Measurements from ENCODE around the gene TBC1D9. TPM values are rescaled to one million over a fixed set of nuclear protein-coding genes. Genes with fewer than 3 reads are reported as not detected.
"Not testable (repeated sequence)": the region's sequence is repeated elsewhere in the genome, so short reads cannot be mapped to it uniquely, and the experiment has no call there.

TBC1D9 gene
- total RNA-seq, 1 experiment from 2014 or later: 12.5 TPM

GRCh38 chr4:140790765-140791164 is 34.6 kb upstream of the TBC1D9 start:
- no peak overlapping the region for H3K4me3 ChIP-seq (ENCODE audit: low read depth, low read length)
- no peaks in the 10 kb centered on the region for H3K27me3 ChIP-seq (replicated peaks; ENCODE audit: control insufficient read depth, insufficient read depth, low read length)
- H3K4me1 Mint-ChIP-seq (ENCODE audit: low read depth, unreplicated experiment): no peaks in the 10 kb centered on the region
- no peak for TF ChIP-seq CTCF (IDR thresholded peaks at IDR 0.05; ENCODE audit: insufficient read depth in 1 of 2, low read depth in 1 of 2, low read length in 1 of 2, severe bottlenecking in 1 of 2, unreplicated experiment in 1 of 2)
- no peaks in the 10 kb centered on the region for H3K36me3 Mint-ChIP-seq (ENCODE audit: insufficient read depth, unreplicated experiment)
- H3K9me3 Mint-ChIP-seq (ENCODE audit: unreplicated experiment): peaks cover 9% of the 10 kb centered on the region
- no peak for DNase-seq
- peaks cover 3% of the 10 kb centered on the region for H3K27me3 Mint-ChIP-seq (ENCODE audit: insufficient read depth, unreplicated experiment)
- POLR2A ChIA-PET: no interaction called here
- BruUV-seq (replicated peaks): no TSS peak
- H3K4me1 ChIP-seq: no peaks in the 10 kb centered on the region
- H3K4me3 Mint-ChIP-seq (ENCODE audit: unreplicated experiment): no peak overlapping the region
- no peaks in the 10 kb centered on the region for H3K36me3 ChIP-seq (ENCODE audit: control insufficient read depth, insufficient read depth, low read length)
- intact Hi-C loops (cut with micrococcal nuclease; ENCODE audit: unreplicated experiment): no loop called here
- H3K27ac Mint-ChIP-seq (ENCODE audit: unreplicated experiment): no peak overlapping the region
- CTCF ChIA-PET: no interaction called here
- no peaks in the 10 kb centered on the region; the same call in 1 of the 2 replicates for H3K9me3 ChIP-seq

- intact Hi-C loops (cut with micrococcal nuclease; ENCODE audit: unreplicated experiment): no loop called here
- no peaks in the 10 kb centered on the region for H3K36me3 ChIP-seq (ENCODE audit: control insufficient read depth, insufficient read depth, low read length)
- no peak overlapping the region for H3K27ac Mint-ChIP-seq (ENCODE audit: unreplicated experiment)
- POLR2A ChIA-PET: no interaction called here
- BruUV-seq (replicated peaks): no TSS peak
- no peaks in the 10 kb centered on the region for H3K4me1 ChIP-seq
- no peak overlapping the region for H3K4me3 ChIP-seq (ENCODE audit: low read depth, low read length)
- no peaks in the 10 kb centered on the region for H3K27me3 ChIP-seq (replicated peaks; ENCODE audit: control insufficient read depth, insufficient read depth, low read length)
- H3K4me3 Mint-ChIP-seq (ENCODE audit: unreplicated experiment): no peak overlapping the region
- H3K27me3 Mint-ChIP-seq (ENCODE audit: insufficient read depth, unreplicated experiment): peaks cover 3% of the 10 kb centered on the region
- H3K9me3 ChIP-seq: no peaks in the 10 kb centered on the region; the same call in 1 of the 2 replicates
- DNase-seq: no peak
- peaks cover 9% of the 10 kb centered on the region for H3K9me3 Mint-ChIP-seq (ENCODE audit: unreplicated experiment)
- H3K36me3 Mint-ChIP-seq (ENCODE audit: insufficient read depth, unreplicated experiment): no peaks in the 10 kb centered on the region
- TF ChIP-seq CTCF (IDR thresholded peaks at IDR 0.05; ENCODE audit: insufficient read depth in 1 of 2, low read depth in 1 of 2, low read length in 1 of 2, severe bottlenecking in 1 of 2, unreplicated experiment in 1 of 2): no peak
- H3K4me1 Mint-ChIP-seq (ENCODE audit: low read depth, unreplicated experiment): no peaks in the 10 kb centered on the region
- CTCF ChIA-PET: no interaction called here
Observed at GRCh38 chr4:140790171-140790570, 34.0 kb upstream of the TBC1D9 start.

GRCh38 chr4:140789759-140790158 is 33.6 kb upstream of the TBC1D9 start:
- CTCF ChIA-PET: no interaction called here
- H3K4me1 ChIP-seq: no peaks in the 10 kb centered on the region
- H3K4me3 ChIP-seq (ENCODE audit: low read depth, low read length): no peak overlapping the region
- intact Hi-C loops (cut with micrococcal nuclease; ENCODE audit: unreplicated experiment): no loop called here
- no peaks in the 10 kb centered on the region for H3K4me1 Mint-ChIP-seq (ENCODE audit: low read depth, unreplicated experiment)
- H3K9me3 Mint-ChIP-seq (ENCODE audit: unreplicated experiment): peaks cover 9% of the 10 kb centered on the region
- TF ChIP-seq CTCF (IDR thresholded peaks at IDR 0.05; ENCODE audit: insufficient read depth in 1 of 2, low read depth in 1 of 2, low read length in 1 of 2, severe bottlenecking in 1 of 2, unreplicated experiment in 1 of 2): no peak
- no peaks in the 10 kb centered on the region for H3K36me3 ChIP-seq (ENCODE audit: control insufficient read depth, insufficient read depth, low read length)
- H3K9me3 ChIP-seq: no peaks in the 10 kb centered on the region; the same call in 1 of the 2 replicates
- H3K27me3 ChIP-seq (replicated peaks; ENCODE audit: control insufficient read depth, insufficient read depth, low read length): no peaks in the 10 kb centered on the region
- POLR2A ChIA-PET: no interaction called here
- H3K27me3 Mint-ChIP-seq (ENCODE audit: insufficient read depth, unreplicated experiment): peaks cover 3% of the 10 kb centered on the region
- no peak for DNase-seq
- no peak overlapping the region for H3K4me3 Mint-ChIP-seq (ENCODE audit: unreplicated experiment)
- H3K36me3 Mint-ChIP-seq (ENCODE audit: insufficient read depth, unreplicated experiment): no peaks in the 10 kb centered on the region
- H3K27ac Mint-ChIP-seq (ENCODE audit: unreplicated experiment): no peak overlapping the region
- no TSS peak for BruUV-seq (replicated peaks)

GRCh38 chr4:140782787-140783186 is 26.6 kb upstream of the TBC1D9 start:
- H3K36me3 Mint-ChIP-seq (ENCODE audit: insufficient read depth, unreplicated experiment); H3K27me3 Mint-ChIP-seq (ENCODE audit: insufficient read depth, unreplicated experiment); H3K4me3 Mint-ChIP-seq (ENCODE audit: unreplicated experiment); BruUV-seq (replicated peaks); H3K36me3 ChIP-seq (ENCODE audit: control insufficient read depth, insufficient read depth, low read length); H3K27me3 ChIP-seq (replicated peaks; ENCODE audit: control insufficient read depth, insufficient read depth, low read length); H3K9me3 Mint-ChIP-seq (ENCODE audit: unreplicated experiment); H3K4me3 ChIP-seq (ENCODE audit: low read depth, low read length); DNase-seq; POLR2A ChIA-PET; CTCF ChIA-PET; intact Hi-C loops (cut with micrococcal nuclease; ENCODE audit: unreplicated experiment); H3K4me1 Mint-ChIP-seq (ENCODE audit: low read depth, unreplicated experiment); H3K4me1 ChIP-seq; H3K27ac Mint-ChIP-seq (ENCODE audit: unreplicated experiment); H3K9me3 ChIP-seq: not testable (repeated sequence)

All from Caco-2 (cell line).